IMR-90 (cell line): ENCODE results near the gene HADH. TPM values are rescaled to one million over a fixed set of nuclear protein-coding genes. Genes with fewer than 3 reads are reported as not detected.

Experiments used
- ATAC-seq: fragments of 200-7000 bp; cut with Tn5 transposase; 2 replicates; pipeline ENCODE4 v1.9.1; 2020; ENCODE audit warnings: low read depth, mild to moderate bottlenecking, moderate library complexity
- BruUV-seq: library from RNA; stranded (reverse); fragments of 400-500 nt; replicated peaks from 2 replicates; lab custom pipeline; 2021; lab: Mats Ljungman, UMichigan
- CTCF ChIA-PET: fragments of 300-600 bp; formaldehyde crosslinking; extraction: SDS; loops from one replicate; lab custom pipeline; 2021; ENCODE audit warnings: antibody characterized with exemption; lab: Yijun Ruan, JAX
- POLR2A ChIA-PET: fragments of 300-600 bp; sonication (Branson Sonifier 250); formaldehyde crosslinking; loops from one replicate; lab custom pipeline; 2022; ENCODE audit warnings: antibody characterized with exemption; ENCODE audit not compliant: unreplicated experiment; lab: Charles Lee
- DNase-seq: peaks from one replicate; pipeline ENCODE4 v3.0.0; 2013
- H2AFZ ChIP-seq: replicated peaks from 2 replicates; pipeline ENCODE3; 2013; ENCODE audit warnings: low read length, mild to moderate bottlenecking; ENCODE audit not compliant: poor library complexity
- H2AK5ac ChIP-seq: 2 replicates; pipeline ENCODE4 v1.6.1; 2013; ENCODE audit warnings: low read depth, low read length, inconsistent platforms
- H2AK9ac ChIP-seq: replicated peaks from 2 replicates; pipeline ENCODE3; 2013; ENCODE audit warnings: mild to moderate bottlenecking, low read depth, low read length, moderate library complexity; ENCODE audit not compliant: poor library complexity
- H2BK120ac ChIP-seq: 2 replicates; pipeline ENCODE4 v1.6.1; 2013; ENCODE audit warnings: low read depth, low read length, inconsistent platforms
- H2BK15ac ChIP-seq: 3 replicates; pipeline ENCODE4 v1.6.1; 2013; ENCODE audit warnings: low read depth, low read length, inconsistent platforms
- H2BK20ac ChIP-seq: 2 replicates; pipeline ENCODE4 v1.6.1; 2013; ENCODE audit warnings: low read depth, mild to moderate bottlenecking, inconsistent platforms, low read length, moderate library complexity
- H2BK5ac ChIP-seq: 2 replicates; pipeline ENCODE4 v1.6.1; 2013; ENCODE audit warnings: mild to moderate bottlenecking, low read depth, low read length, inconsistent platforms; ENCODE audit not compliant: poor library complexity, severe bottlenecking
- H3K14ac ChIP-seq: replicated peaks from 2 replicates; pipeline ENCODE4 v1.6.1; 2013; ENCODE audit warnings: low read depth, low read length, inconsistent platforms
- H3K18ac ChIP-seq: 2 replicates; pipeline ENCODE4 v1.6.1; 2013; ENCODE audit warnings: low read depth, low read length, control low read depth
- H3K23ac ChIP-seq: 2 replicates; pipeline ENCODE4 v1.6.1; 2013; ENCODE audit warnings: low read depth, low read length, inconsistent platforms
- H3K27ac ChIP-seq: 2 replicates; pipeline ENCODE4 v1.5.1; 2013; ENCODE audit warnings: mild to moderate bottlenecking, control low read depth, low read length; ENCODE audit not compliant: insufficient read depth
- H3K27me3 ChIP-seq: 2 replicates; pipeline ENCODE4 v1.6.1; 2013; ENCODE audit warnings: low read length; ENCODE audit not compliant: control insufficient read depth, insufficient read depth
- H3K36me3 ChIP-seq: 2 replicates; pipeline ENCODE4 v1.6.1; 2013; ENCODE audit warnings: low read length, mixed read lengths; ENCODE audit not compliant: control insufficient read depth, insufficient read depth
- H3K4ac ChIP-seq: 2 replicates; pipeline ENCODE4 v1.6.1; 2013; ENCODE audit warnings: low read depth, low read length, inconsistent platforms
- H3K4me1 ChIP-seq: 2 replicates; pipeline ENCODE4 v1.6.1; 2013; ENCODE audit warnings: low read length, mixed read lengths; ENCODE audit not compliant: control insufficient read depth, insufficient read depth
- H3K4me2 ChIP-seq: 2 replicates; pipeline ENCODE4 v1.6.1; 2013; ENCODE audit warnings: low read depth, mild to moderate bottlenecking, control low read depth, low read length, moderate library complexity
- H3K4me3 ChIP-seq: 2 replicates; pipeline ENCODE4 v1.5.1; 2013; ENCODE audit warnings: low read depth, mild to moderate bottlenecking, control low read depth, low read length, moderate library complexity; ENCODE audit not compliant: insufficient read depth
- H3K56ac ChIP-seq: 2 replicates; pipeline ENCODE4 v1.6.1; 2013; ENCODE audit warnings: low read length, inconsistent platforms; ENCODE audit not compliant: insufficient read depth; ENCODE audit errors: extremely low read depth
- H3K79me1 ChIP-seq, 2 experiments: 2 replicates each; pipeline ENCODE4 v1.6.1; 2013; ENCODE audit warnings: low read length in 2 of 2, inconsistent platforms in 1 of 2, low read depth in 1 of 2
- H3K9ac ChIP-seq: 2 replicates; pipeline ENCODE4 v1.6.1; 2013; ENCODE audit warnings: low read depth, low read length, control low read depth
- H3K9me1 ChIP-seq: 2 replicates; pipeline ENCODE4 v1.6.1; 2013; ENCODE audit warnings: low read length, inconsistent platforms; ENCODE audit not compliant: insufficient read depth
- H3K9me3 ChIP-seq: 2 replicates; pipeline ENCODE4 v1.6.1; 2013; ENCODE audit warnings: low read length; ENCODE audit not compliant: control insufficient read depth, insufficient read depth
- H4K20me1 ChIP-seq: 2 replicates; pipeline ENCODE4 v1.6.1; 2013; ENCODE audit warnings: low read length, inconsistent platforms; ENCODE audit not compliant: insufficient read depth
- H4K5ac ChIP-seq: 2 replicates; pipeline ENCODE4 v1.6.1; 2013; ENCODE audit warnings: mild to moderate bottlenecking, low read depth, low read length, control low read depth
- H4K8ac ChIP-seq, 2 experiments: 2 replicates each; pipeline ENCODE4 v1.6.1; 2013; ENCODE audit warnings: low read depth in 2 of 2, low read length in 2 of 2, control low read depth in 1 of 2, inconsistent platforms in 1 of 2
- H4K91ac ChIP-seq: 2 replicates; pipeline ENCODE4 v1.6.1; 2013; ENCODE audit warnings: low read depth, low read length, inconsistent platforms; ENCODE audit not compliant: insufficient read depth
- BHLHE40 ChIP-seq: fragments of 150-350 bp; IDR thresholded peaks from 2 replicates; pipeline ENCODE4 v1.6.1; 2016; ENCODE audit warnings: mild to moderate bottlenecking, low read depth, low read length
- MAFK ChIP-seq: IDR thresholded peaks from 2 replicates; pipeline ENCODE4 v1.6.1; 2012; ENCODE audit warnings: low read depth, low read length, improper control_type of control experiment
- RAD21 ChIP-seq: IDR thresholded peaks from 2 replicates; pipeline ENCODE4 v1.6.1; 2012; ENCODE audit warnings: low read length, improper control_type of control experiment
- RCOR1 ChIP-seq: IDR thresholded peaks from 2 replicates; pipeline ENCODE4 v1.6.1; 2012; ENCODE audit warnings: mild to moderate bottlenecking, low read length, improper control_type of control experiment; ENCODE audit not compliant: insufficient replicate concordance
- SMC3 ChIP-seq: fragments of 150-350 bp; IDR thresholded peaks from 2 replicates; pipeline ENCODE4 v1.6.1; 2016; ENCODE audit warnings: low read depth, mild to moderate bottlenecking, antibody characterized with exemption, low read length, moderate library complexity
- WGBS, 2 experiments: methylation state at CpG; one replicate each; pipeline versions ENCODE4 v1.1.5 to v1.1.7; 2013; ENCODE audit warnings: missing lambda C conversion rate in 2 of 2; ENCODE audit not compliant: insufficient read length in 1 of 2; ENCODE audit errors: extremely low coverage in 2 of 2; 5-methylcytosine and 5-hydroxymethylcytosine counted together
- dilution Hi-C: fragments of 300-500 bp; cut with HindIII; formaldehyde crosslinking; loops from one replicate; pipeline ENCODE4 v1.14.3; 2018; ENCODE audit warnings: low sequenced_read_pairs; ENCODE audit not compliant: unreplicated experiment
- in situ Hi-C: fragments of 300-500 bp; cut with MboI; formaldehyde crosslinking; loops from 3 replicates; pipeline ENCODE4 v1.14.3; 2019; ENCODE audit warnings: low sequenced_read_pairs, inconsistent platforms, mixed read lengths
- intact Hi-C: fragments of 100-400 bp; cut with micrococcal nuclease; formaldehyde crosslinking; loops from 2 replicates; pipeline ENCODE4 v1.10.0; 2022
- polyA plus RNA-seq, 3 experiments: library from polyadenylated mRNA; depleted of rRNA; stranded (reverse); fragments of >200 nt; gene quantifications; 2 replicates each; pipeline ENCODE4 v1.2.3, GENCODE V29; 2012; ENCODE audit warnings: low replicate concordance in 1 of 3
- total RNA-seq: library from RNA; depleted of rRNA; stranded (reverse); fragments of >200 nt; gene quantifications from 2 replicates; pipeline ENCODE4 v1.2.3, GENCODE V29; 2012
- TF ChIP-seq, protein P1 (sequence below): conservative IDR thresholded peaks from 2 replicates; pipeline ENCODE4 v1.5.1; 2012; ENCODE audit warnings: mild to moderate bottlenecking, low read depth, low read length, improper control_type of control experiment

The HADH gene
- total and polyA plus RNA-seq, 2 of the 4 experiments (the other 2 are of a cell fraction), result 6.8 to 22.6 TPM

DNA sequence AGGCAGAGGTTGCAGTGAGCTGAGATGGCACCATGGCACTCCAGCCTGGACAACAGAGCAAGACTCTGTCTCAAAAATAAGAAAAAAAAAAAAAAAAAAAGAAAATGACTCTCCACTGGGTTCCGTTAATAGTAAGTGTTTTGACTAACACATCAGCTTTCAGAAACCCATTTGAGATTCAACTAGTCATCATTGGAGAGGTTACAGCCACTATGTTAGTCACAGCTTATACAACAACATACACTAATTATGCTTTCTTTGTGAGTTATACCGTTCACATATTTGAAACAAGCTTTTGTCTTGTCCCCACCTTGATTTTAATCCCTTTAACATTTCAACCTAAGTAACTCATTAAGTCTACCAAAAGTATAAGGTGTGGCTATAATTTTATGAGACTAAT is 48.2 kb downstream of the HADH start:
- POLR2A ChIA-PET, result interaction anchor here (0.7 kb wide), 1 partner anchor 388 kb away, joined by 8 read pairs; no protein-coding TSS in a partner anchor
- Histone ChIP-seq H3K4me3 (no peak overlapping the region), H2AK5ac (no peak overlapping the region), H3K36me3 (peaks cover 4% of the 10 kb centered on the region), H3K4ac (no peak overlapping the region), H3K27me3 (no peaks in the 10 kb centered on the region), H2BK15ac (no peak overlapping the region), H3K56ac (no peak overlapping the region), H3K4me2 (no peak overlapping the region), H4K20me1 (no peaks in the 10 kb centered on the region), H2AK9ac (no peak overlapping the region), H3K79me1 (no peaks in the 10 kb centered on the region), H2BK20ac (no peak overlapping the region), H2BK120ac (no peak overlapping the region), H4K8ac (no peak overlapping the region), H3K9ac (no peak overlapping the region), H3K14ac (no peak overlapping the region), H4K91ac (no peak overlapping the region), H3K9me1 (no peaks in the 10 kb centered on the region; the same call in 1 of the 2 replicates), H3K9me3 (no peaks in the 10 kb centered on the region), H4K5ac (no peak overlapping the region), H3K18ac (no peak overlapping the region), H3K27ac (no peak overlapping the region), H3K23ac (no peak overlapping the region), H2BK5ac (no peak overlapping the region), H3K4me1 (no peaks in the 10 kb centered on the region), H2AFZ (no peak overlapping the region)
- dilution Hi-C loops, result no loop called here
- BruUV-seq, result no TSS peak
- CTCF ChIA-PET, result no interaction called here
- intact Hi-C loops, result no loop called here
- ATAC-seq (no peak), DNase-seq (no peak)
- in situ Hi-C loops, result no loop called here
- no peak for TF ChIP-seq RAD21
- no peak for TF ChIP-seq MAFK
- TF ChIP-seq BHLHE40, result no peak
- no peak for TF ChIP-seq RCOR1
- TF ChIP-seq SMC3, result no peak
- TF ChIP-seq, protein P1, sequence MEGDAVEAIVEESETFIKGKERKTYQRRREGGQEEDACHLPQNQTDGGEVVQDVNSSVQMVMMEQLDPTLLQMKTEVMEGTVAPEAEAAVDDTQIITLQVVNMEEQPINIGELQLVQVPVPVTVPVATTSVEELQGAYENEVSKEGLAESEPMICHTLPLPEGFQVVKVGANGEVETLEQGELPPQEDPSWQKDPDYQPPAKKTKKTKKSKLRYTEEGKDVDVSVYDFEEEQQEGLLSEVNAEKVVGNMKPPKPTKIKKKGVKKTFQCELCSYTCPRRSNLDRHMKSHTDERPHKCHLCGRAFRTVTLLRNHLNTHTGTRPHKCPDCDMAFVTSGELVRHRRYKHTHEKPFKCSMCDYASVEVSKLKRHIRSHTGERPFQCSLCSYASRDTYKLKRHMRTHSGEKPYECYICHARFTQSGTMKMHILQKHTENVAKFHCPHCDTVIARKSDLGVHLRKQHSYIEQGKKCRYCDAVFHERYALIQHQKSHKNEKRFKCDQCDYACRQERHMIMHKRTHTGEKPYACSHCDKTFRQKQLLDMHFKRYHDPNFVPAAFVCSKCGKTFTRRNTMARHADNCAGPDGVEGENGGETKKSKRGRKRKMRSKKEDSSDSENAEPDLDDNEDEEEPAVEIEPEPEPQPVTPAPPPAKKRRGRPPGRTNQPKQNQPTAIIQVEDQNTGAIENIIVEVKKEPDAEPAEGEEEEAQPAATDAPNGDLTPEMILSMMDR, result no peak
- no CpG with 5 or more reads among the region's 2 CpGs for WGBS, 2 experiments
